GM12878 (cell line): ENCODE measurements around the gene HNRNPF.

Experiments
- ESRRA ChIP-seq: IDR thresholded peaks from 2 replicates; pipeline ENCODE4 v1.6.1; 2012; ENCODE audit warnings: mild to moderate bottlenecking, low read length, improper control_type of control experiment
- EZH2 ChIP-seq: IDR thresholded peaks from 2 replicates; pipeline ENCODE4 v1.6.1; 2012; ENCODE audit warnings: low read depth, mild to moderate bottlenecking, control low read depth, inconsistent platforms, low read length, borderline replicate concordance; ENCODE audit not compliant: control insufficient read depth
- GABPA ChIP-seq: IDR thresholded peaks from 2 replicates; pipeline ENCODE4 v1.6.1; 2014; ENCODE audit warnings: antibody characterized with exemption, low read depth, mild to moderate bottlenecking, inconsistent platforms
- KDM1A ChIP-seq: fragments of 200-600 bp; sonication (generic); IDR thresholded peaks from 2 replicates; pipeline ENCODE4 v1.6.1; 2016; ENCODE audit warnings: borderline replicate concordance
- POLR2A ChIP-seq: IDR thresholded peaks from 2 replicates; pipeline ENCODE4 v1.6.1; 2011; ENCODE audit warnings: low read depth, mild to moderate bottlenecking, low read length
- YY1 ChIP-seq: IDR thresholded peaks from 2 replicates; pipeline ENCODE4 v1.6.1; 2011; ENCODE audit warnings: low read depth, mild to moderate bottlenecking, low read length
- TF ChIP-seq, protein P1 (sequence below), 3 experiments: IDR thresholded peaks in 2 of 3; conservative IDR thresholded peaks in 1 of 3; 2 replicates each; pipeline ENCODE4 v1.5.1; 2011; ENCODE audit warnings: low read depth in 3 of 3, low read length in 3 of 3, mild to moderate bottlenecking in 3 of 3, control low read depth in 2 of 3, moderate library complexity in 2 of 3, inconsistent platforms in 1 of 3, mixed read lengths in 1 of 3; ENCODE audit not compliant: control insufficient read depth in 2 of 3, insufficient read depth in 1 of 3; ENCODE audit errors: extremely low read depth in 1 of 3
- TF ChIP-seq, protein P2 (sequence below): IDR thresholded peaks from 2 replicates; pipeline ENCODE4 v1.6.1; 2012; ENCODE audit warnings: mild to moderate bottlenecking, low read depth, low read length

DNA sequence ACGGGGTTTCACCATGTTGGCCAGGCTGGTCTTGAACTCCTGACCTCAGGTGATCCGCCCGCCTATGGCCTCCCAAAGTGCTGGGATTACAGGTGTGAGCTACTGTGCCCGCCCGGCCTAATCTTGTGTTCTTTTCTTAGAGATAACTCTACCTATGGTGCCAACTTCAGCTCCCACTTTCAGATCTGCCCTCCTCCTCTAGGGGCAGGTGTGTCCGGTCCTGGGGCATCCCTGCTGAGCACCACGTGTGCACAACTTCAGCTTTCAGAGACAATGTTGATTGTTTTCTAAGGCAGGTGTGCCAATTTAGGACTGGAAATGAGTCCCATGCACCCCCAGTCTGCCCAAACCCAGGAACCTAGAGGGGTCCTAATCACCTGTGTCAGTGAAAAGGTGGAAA lies 56.0 kb downstream of the HNRNPF start:
- TF ChIP-seq YY1 (no peak), POLR2A (no peak), KDM1A (no peak), ESRRA (no peak), EZH2 (no peak), GABPA (no peak)
- TF ChIP-seq, protein P1, sequence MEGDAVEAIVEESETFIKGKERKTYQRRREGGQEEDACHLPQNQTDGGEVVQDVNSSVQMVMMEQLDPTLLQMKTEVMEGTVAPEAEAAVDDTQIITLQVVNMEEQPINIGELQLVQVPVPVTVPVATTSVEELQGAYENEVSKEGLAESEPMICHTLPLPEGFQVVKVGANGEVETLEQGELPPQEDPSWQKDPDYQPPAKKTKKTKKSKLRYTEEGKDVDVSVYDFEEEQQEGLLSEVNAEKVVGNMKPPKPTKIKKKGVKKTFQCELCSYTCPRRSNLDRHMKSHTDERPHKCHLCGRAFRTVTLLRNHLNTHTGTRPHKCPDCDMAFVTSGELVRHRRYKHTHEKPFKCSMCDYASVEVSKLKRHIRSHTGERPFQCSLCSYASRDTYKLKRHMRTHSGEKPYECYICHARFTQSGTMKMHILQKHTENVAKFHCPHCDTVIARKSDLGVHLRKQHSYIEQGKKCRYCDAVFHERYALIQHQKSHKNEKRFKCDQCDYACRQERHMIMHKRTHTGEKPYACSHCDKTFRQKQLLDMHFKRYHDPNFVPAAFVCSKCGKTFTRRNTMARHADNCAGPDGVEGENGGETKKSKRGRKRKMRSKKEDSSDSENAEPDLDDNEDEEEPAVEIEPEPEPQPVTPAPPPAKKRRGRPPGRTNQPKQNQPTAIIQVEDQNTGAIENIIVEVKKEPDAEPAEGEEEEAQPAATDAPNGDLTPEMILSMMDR (IDR thresholded peaks at IDR 0.05 in 2 of 3, conservative IDR thresholded peaks at IDR 0.05 in 1 of 3; ENCODE audit: control insufficient read depth in 2 of 3, extremely low read depth in 1 of 3, insufficient read depth in 1 of 3, low read depth in 3 of 3, low read length in 3 of 3): no peak
- TF ChIP-seq, protein P2, sequence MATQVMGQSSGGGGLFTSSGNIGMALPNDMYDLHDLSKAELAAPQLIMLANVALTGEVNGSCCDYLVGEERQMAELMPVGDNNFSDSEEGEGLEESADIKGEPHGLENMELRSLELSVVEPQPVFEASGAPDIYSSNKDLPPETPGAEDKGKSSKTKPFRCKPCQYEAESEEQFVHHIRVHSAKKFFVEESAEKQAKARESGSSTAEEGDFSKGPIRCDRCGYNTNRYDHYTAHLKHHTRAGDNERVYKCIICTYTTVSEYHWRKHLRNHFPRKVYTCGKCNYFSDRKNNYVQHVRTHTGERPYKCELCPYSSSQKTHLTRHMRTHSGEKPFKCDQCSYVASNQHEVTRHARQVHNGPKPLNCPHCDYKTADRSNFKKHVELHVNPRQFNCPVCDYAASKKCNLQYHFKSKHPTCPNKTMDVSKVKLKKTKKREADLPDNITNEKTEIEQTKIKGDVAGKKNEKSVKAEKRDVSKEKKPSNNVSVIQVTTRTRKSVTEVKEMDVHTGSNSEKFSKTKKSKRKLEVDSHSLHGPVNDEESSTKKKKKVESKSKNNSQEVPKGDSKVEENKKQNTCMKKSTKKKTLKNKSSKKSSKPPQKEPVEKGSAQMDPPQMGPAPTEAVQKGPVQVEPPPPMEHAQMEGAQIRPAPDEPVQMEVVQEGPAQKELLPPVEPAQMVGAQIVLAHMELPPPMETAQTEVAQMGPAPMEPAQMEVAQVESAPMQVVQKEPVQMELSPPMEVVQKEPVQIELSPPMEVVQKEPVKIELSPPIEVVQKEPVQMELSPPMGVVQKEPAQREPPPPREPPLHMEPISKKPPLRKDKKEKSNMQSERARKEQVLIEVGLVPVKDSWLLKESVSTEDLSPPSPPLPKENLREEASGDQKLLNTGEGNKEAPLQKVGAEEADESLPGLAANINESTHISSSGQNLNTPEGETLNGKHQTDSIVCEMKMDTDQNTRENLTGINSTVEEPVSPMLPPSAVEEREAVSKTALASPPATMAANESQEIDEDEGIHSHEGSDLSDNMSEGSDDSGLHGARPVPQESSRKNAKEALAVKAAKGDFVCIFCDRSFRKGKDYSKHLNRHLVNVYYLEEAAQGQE: no peak
